Measurements from ENCODE around the gene PIP4K2C.
"Not testable (repeated sequence)": the region's sequence is repeated elsewhere in the genome, so short reads cannot be mapped to it uniquely, and the experiment has no call there.

The PIP4K2C gene

DNA sequence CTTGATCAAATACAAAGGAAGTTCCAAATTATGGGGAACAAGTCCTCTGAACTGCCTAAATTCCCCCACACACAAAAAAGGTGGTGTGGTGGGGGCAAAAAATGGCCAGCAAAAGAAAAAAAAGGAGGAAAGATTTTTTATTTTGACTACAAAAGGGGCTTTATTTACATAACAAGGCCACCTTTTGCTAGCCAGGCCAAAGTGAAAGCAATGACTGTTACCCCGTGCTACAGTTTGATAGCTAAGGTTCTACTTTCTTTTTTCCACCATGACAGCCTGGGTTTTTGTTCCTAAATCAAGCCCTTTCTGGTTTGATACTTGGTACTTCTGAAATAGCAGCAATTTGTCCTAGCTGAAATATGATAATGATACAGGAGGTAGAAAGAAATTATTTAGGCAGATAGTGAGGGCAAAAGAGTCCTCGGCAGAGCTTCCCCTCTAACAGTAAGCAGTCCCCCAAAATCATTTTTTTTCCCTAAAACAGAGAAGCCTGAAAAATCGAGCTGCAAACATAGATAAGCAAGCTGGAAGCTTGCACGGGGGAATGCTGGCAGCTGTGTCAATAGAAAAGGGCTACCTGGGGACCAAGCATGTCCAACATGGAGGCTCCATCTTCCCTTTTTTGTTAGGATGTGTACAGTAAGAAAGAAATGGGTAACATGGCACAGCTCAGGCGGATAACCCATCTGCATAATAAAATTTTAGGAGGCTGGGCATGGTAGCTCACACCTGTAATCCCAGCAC is 50.9 kb downstream of the PIP4K2C start:
- DNase-seq, result no peak

DNA sequence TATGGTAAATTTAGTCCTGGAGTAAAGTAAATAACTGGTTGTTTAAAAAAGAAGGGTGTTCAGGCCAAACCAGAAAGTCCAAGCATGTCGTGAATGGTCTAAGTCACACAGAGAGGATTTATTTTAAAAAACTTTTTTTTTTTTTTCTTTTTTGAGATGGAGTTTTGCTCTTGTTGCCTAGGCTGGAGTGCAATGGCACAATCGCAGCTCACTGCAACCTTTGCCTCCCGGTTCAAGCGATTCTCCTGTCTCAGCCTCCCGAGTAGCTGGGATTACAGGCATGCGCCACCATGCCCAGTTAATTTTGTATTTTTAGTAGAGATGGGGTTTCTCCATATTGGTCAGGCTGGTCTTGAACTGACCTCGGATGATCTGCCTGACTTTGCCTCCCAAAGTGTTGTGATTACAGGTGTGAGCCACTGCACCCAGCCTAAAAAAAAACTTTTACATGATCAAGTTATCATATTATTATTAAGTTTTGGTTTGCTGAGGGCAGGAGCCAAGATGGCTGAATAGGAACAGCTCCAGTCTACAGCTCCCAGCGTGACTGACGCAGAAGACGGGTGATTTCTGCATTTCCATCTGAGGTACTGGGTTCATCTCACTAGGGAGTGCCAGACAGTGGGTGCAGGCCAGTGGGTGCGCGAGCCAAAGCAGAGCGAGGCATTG is 55.1 kb downstream of the PIP4K2C start:
- DNase-seq, result not testable (repeated sequence)

DNA sequence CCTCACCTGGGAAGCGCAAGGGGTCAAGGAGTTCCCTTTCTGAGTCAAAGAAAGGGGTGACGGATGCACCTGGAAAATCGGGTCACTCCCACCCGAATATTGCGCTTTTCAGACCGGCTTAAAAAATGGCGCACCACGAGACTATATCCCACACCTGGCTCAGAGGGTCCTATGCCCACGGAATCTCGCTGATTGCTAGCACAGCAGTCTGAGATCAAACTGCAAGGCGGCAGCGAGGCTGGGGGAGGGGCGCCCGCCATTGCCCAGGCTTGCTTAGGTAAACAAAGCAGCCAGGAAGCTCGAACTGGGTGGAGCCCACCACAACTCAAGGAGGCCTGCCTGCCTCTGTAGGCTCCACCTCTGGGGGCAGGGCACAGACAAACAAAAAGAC is 55.7 kb downstream of the PIP4K2C start:
- DNase-seq, result not testable (repeated sequence)
